Measurements from ENCODE around the gene PYGB. TPM values are rescaled to one million over a fixed set of nuclear protein-coding genes. Genes with fewer than 3 reads are reported as not detected.

Gene PYGB
- total RNA-seq, 4 donors from 2014 or later = 63.7 to 94.6 (median 82.4) TPM

GRCh38 chr20:25345721-25346120 lies 97.8 kb downstream of the PYGB start:
- ATAC-seq (ENCODE audit: low FRiP score) = no peak
- no peak for DNase-seq (ENCODE audit: low spot score)
- no peak for TF ChIP-seq CTCF (IDR thresholded peaks at IDR 0.05)

- DNase-seq (ENCODE audit: low spot score) (no peak), ATAC-seq (ENCODE audit: low FRiP score) (no peak)
- no peak for TF ChIP-seq CTCF (IDR thresholded peaks at IDR 0.05)
Observed at GRCh38 chr20:25346349-25346748, 98.5 kb downstream of the PYGB start.

Small RNAs within 50 kb of the gene (small RNA-seq; reads per million reads assigned to genes)
- gene AL035252.4 = not detected
- not detected for gene AL121772.2
- not detected for gene RF00019

Other genes starting within 250 kb of the PYGB start
- gene ACSS1, start 189.9 kb upstream of the PYGB start, total RNA-seq = 10 to 100 TPM; 15.9 to 45.4 (median 19.0) TPM
- gene VSX1, start 165.9 kb upstream of the PYGB start, total RNA-seq = not detected
- 10 to 100 TPM; 44.6 to 71.0 (median 60.0) TPM for gene ENTPD6, start 52.4 kb upstream of the PYGB start, total RNA-seq
- 10 to 100 TPM; 30.3 to 46.3 (median 38.4) TPM for gene ABHD12, start 142.8 kb downstream of the PYGB start, total RNA-seq
- 1 to 10 TPM in 1 of 4 donors, under 1 TPM in 3; 0.13 to 1.1 (median 0.58) TPM for gene GINS1, start 159.6 kb downstream of the PYGB start, total RNA-seq